Glomerular visceral epithelial cell (primary cell): Measurements from ENCODE around the gene LGI4.

Experiments used
- DNase-seq: peaks from one replicate; pipeline ENCODE4 v3.0.0-alpha.2; 2016; ENCODE audit errors: extremely low spot score

LGI4 gene

GRCh38 chr19:35123573-35123972 is 11.3 kb downstream of the LGI4 start:
- DNase-seq, result no peak

GRCh38 chr19:35122687-35123551 is 11.9 kb downstream of the LGI4 start:
- no peak for DNase-seq

GRCh38 chr19:35120898-35121297 is 14.0 kb downstream of the LGI4 start:
- DNase-seq, result no peak

- peak; percentile 42 for DNase-seq
These were observed 14.4 kb downstream of the LGI4 start for GRCh38 chr19:35120492-35120891.

- DNase-seq, result no peak
These were observed 15.2 kb downstream of the LGI4 start for GRCh38 chr19:35119578-35120155.

GRCh38 chr19:35119091-35119490 is 15.8 kb downstream of the LGI4 start:
- DNase-seq, result no peak

- no peak for DNase-seq
These were observed 16.4 kb downstream of the LGI4 start for GRCh38 chr19:35118268-35119020.

- no peak for DNase-seq
These were observed 17.1 kb downstream of the LGI4 start for GRCh38 chr19:35117799-35118198.

DNA sequence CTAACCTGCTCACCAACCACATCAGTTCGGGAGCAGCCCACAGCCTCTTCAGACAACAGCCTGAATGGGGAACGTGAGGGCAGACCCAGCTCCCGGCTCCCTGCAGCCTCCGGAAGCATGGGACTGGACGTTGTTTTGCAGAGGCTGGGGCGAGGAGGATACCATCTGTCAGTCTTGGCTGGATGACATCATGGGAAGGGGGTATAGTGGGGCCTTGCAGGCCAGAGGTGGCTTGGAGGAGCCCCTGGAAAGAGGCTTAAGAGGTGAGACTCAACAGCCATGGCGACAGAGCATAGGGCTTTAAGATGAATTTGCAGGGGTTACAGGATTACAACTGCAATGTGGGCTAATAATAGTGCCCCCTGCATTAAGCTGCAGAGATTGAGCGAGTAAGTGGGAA is 17.7 kb downstream of the LGI4 start:
- DNase-seq, result no peak

DNA sequence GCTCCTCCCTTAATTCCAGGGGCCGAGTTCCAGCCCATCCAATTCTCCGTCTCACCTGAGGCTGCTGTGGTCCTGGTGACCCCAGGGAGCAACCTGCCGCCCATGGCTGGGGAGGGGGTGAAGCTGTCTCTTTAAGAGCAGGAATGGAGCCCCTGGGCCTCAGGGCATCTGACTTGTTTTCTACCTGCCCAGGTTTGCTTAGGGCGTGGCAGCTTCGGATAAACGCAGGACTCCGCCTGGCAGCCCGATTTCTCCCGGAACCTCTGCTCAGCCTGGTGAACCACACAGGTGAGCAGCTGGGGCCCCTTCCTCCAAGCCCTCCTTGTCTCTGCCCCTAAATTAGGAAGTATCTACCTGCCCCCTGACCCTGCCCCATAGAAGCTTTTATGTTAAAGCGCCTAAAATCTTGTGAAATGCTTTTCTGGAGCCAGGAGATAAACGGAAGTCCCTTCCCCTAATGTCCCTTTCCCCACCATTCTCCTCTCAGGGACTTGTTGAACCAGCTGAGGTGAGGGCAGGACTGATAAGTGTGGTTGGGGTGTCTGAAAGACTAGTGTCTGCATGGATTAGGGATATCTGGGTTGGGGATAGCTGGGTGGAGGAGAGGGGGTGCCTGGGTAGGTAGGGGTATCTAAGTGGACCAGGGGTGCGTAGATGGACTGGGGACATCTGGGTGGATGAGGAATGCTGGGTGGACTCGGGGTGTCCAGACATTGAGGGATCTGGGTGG is 18.6 kb downstream of the LGI4 start:
- no peak for DNase-seq

- no peak for DNase-seq
These were observed 19.5 kb downstream of the LGI4 start, which contains the start of gene FXYD3 for GRCh38 chr19:35115177-35115951. FXYD3 (plus strand) TSS chr19:35115823; CDS start chr19:35119377, 3,554 bp downstream.

DNA sequence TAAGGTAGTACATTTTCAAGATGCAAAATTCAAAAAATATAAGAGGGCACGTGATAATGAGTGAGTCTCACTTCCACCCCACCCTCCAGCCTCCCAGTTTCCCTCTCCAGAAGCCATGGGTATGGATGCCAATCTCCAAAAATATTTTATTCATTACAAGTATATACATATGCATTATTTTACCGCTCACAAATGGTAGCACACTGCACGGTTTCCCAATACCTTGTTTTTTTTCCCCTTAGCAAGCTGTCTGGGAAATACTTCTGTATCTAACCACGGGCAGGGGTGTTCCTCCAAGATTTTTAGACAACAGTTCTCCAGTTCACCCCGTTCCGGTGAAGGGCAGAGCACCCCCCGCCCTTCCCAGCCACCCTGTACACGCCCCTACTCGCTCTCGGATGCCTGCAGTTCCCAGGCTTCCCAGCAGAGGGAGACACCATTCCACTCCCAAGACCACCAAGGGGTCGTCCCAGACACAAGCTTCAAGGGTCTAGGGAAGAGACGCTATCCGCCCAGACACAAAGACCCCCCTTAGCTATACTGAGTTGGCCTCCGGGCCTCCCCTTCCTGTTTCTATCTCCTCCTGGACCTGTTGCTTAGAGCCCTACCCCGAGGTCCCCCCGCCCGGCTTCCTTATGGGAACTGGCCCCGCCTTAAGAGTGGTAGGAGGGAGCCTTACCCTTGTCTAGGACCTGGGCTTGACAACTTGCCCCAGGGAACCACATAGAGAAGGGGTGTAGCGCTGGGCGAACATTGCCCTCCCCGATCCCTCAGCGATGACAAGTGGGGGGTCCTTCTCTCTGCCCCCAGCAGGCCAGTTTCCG is 20.3 kb downstream of the LGI4 start:
- DNase-seq, result peak; percentile 61

GRCh38 chr19:35112995-35113688 is 21.7 kb downstream of the LGI4 start:
- DNase-seq, result no peak

GRCh38 chr19:35110974-35111373 is 23.9 kb downstream of the LGI4 start:
- DNase-seq, result no peak

GRCh38 chr19:35109395-35110112 is 25.3 kb downstream of the LGI4 start:
- no peak for DNase-seq

DNA sequence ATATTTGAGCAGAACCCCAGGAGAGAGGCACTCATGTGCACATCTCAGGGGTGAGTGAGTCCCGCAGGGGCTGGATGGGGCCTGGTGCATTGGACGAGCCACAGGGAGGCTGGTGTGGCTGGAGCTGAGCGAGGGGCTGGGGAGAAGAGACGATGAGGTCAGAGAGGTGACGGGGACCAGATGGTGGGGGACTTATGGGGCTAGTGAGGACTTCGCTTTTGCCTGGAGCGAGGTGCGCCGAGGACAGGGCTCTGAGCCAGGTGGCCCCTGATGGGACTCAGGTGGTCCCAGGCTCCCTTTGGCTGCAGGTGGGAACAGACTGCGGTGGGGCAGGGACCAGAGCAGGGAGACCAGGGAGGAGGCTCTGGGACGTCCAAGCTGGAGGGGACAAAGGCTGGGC is 26.1 kb downstream of the LGI4 start:
- no peak for DNase-seq

DNA sequence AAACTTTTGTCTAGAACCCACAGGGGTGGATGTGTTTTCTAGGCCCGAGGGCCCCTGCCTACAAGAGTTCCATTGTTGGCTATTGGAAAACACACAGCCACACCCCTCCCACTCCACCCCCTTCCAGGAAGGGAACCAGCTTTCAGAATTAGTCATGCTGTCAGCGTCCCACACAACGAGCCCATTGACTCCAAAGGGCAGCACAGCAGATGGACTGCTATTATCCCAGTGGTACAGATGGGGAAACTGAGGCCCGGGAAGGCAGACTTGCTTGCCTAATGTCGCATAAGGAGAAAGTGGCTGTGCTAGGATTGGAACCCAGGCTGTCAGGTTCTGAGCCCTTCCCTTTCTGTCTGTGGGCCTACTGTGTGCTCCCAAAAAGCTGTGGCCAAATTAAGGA is 27.3 kb downstream of the LGI4 start:
- no peak for DNase-seq

- DNase-seq, result no peak
These were observed 27.8 kb downstream of the LGI4 start for GRCh38 chr19:35106898-35107541.

DNA sequence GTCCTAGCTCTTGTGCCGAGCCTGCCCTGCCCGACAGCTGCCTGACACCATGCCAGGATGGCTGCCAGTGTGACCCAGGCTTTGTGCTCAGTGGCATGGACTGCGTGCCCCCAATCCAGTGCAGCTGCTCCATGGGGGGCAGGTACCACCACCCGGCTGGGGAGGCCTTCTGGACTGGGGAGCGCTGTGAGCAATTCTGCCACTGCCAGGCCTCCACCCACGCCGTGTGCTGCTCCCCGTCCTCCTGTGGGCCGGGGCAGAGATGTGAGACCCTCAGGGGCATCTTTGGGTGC is 28.6 kb downstream of the LGI4 start:
- no peak for DNase-seq
